GM12878 (cell line): ENCODE measurements around the gene DYNC1H1. TPM values are rescaled to one million over a fixed set of nuclear protein-coding genes. Genes with fewer than 3 reads are reported as not detected.

Source experiments
- BCL3 ChIP-seq: IDR thresholded peaks from 2 replicates; pipeline ENCODE4 v1.6.1; 2011; ENCODE audit warnings: borderline replicate concordance, low read depth, mild to moderate bottlenecking, moderate library complexity, low read length; ENCODE audit not compliant: insufficient read depth, poor library complexity, severe bottlenecking
- BRCA1 ChIP-seq: IDR thresholded peaks from 2 replicates; pipeline ENCODE4 v1.6.1; 2011; ENCODE audit warnings: low read depth, low read length, improper control_type of control experiment
- CBFB ChIP-seq: IDR thresholded peaks from 2 replicates; pipeline ENCODE4 v1.6.1; 2016; ENCODE audit warnings: antibody characterized with exemption, low read depth
- CTCF ChIP-seq, 3 experiments: IDR thresholded peaks in 2 of 3; conservative IDR thresholded peaks in 1 of 3; 2 replicates each; pipeline ENCODE4 v1.5.1; 2011; ENCODE audit warnings: low read depth in 3 of 3, low read length in 3 of 3, mild to moderate bottlenecking in 3 of 3, control low read depth in 2 of 3, moderate library complexity in 2 of 3, inconsistent platforms in 1 of 3, mixed read lengths in 1 of 3; ENCODE audit not compliant: control insufficient read depth in 2 of 3, insufficient read depth in 1 of 3; ENCODE audit errors: extremely low read depth in 1 of 3
- E4F1 ChIP-seq: fragments of 450-650 bp; IDR thresholded peaks from 2 replicates; pipeline ENCODE4 v1.6.1; 2018; ENCODE audit warnings: borderline replicate concordance, mild to moderate bottlenecking; ENCODE audit not compliant: partially characterized antibody
- EZH2 ChIP-seq: IDR thresholded peaks from 2 replicates; pipeline ENCODE4 v1.6.1; 2012; ENCODE audit warnings: low read depth, mild to moderate bottlenecking, control low read depth, inconsistent platforms, low read length, borderline replicate concordance; ENCODE audit not compliant: control insufficient read depth
- HDGF ChIP-seq: fragments of 450-650 bp; IDR thresholded peaks from 2 replicates; pipeline ENCODE4 v1.6.1; 2016; ENCODE audit warnings: antibody characterized with exemption
- JUNB ChIP-seq: IDR thresholded peaks from 2 replicates; pipeline ENCODE4 v1.6.1; 2016; ENCODE audit warnings: antibody characterized with exemption, mild to moderate bottlenecking
- KAT2A ChIP-seq: conservative IDR thresholded peaks from 2 replicates; pipeline ENCODE4 v1.6.1; 2011; ENCODE audit warnings: low read depth, low read length; ENCODE audit not compliant: control insufficient read depth
- PKNOX1 ChIP-seq: fragments of 450-650 bp; IDR thresholded peaks from 2 replicates; pipeline ENCODE4 v1.6.1; 2016; ENCODE audit warnings: mild to moderate bottlenecking
- PML ChIP-seq: IDR thresholded peaks from 2 replicates; pipeline ENCODE4 v1.6.1; 2012; ENCODE audit warnings: low read length, inconsistent platforms
- RAD51 ChIP-seq: fragments of 450-650 bp; IDR thresholded peaks from 2 replicates; pipeline ENCODE4 v1.6.1; 2016; ENCODE audit warnings: moderate library complexity, mild to moderate bottlenecking, inconsistent platforms
- RCOR1 ChIP-seq: conservative IDR thresholded peaks from 2 replicates; pipeline ENCODE4 v1.6.1; 2012; ENCODE audit warnings: low read depth, low read length, improper control_type of control experiment
- SP1 ChIP-seq: IDR thresholded peaks from one replicate; pipeline ENCODE4 v1.6.1; 2011; ENCODE audit warnings: low read depth, low read length
- STAT3 ChIP-seq: IDR thresholded peaks from 2 replicates; pipeline ENCODE4 v1.6.1; 2011; ENCODE audit warnings: low read depth, low read length, improper control_type of control experiment
- SUZ12 ChIP-seq: fragments of 200-600 bp; sonication (generic); IDR thresholded peaks from one replicate; pipeline ENCODE4 v1.6.1; 2018; ENCODE audit warnings: antibody characterized with exemption, mild to moderate bottlenecking; ENCODE audit not compliant: unreplicated experiment
- TCF12 ChIP-seq: IDR thresholded peaks from 2 replicates; pipeline ENCODE4 v1.6.1; 2011; ENCODE audit warnings: low read depth, mild to moderate bottlenecking, low read length
- YY1 ChIP-seq: IDR thresholded peaks from 2 replicates; pipeline ENCODE4 v1.6.1; 2011; ENCODE audit warnings: low read depth, mild to moderate bottlenecking, low read length
- ZBTB4 ChIP-seq: fragments of 450-650 bp; formaldehyde crosslinking; IDR thresholded peaks from 2 replicates; pipeline ENCODE4 v1.4.0; 2022; ENCODE audit warnings: mild to moderate bottlenecking, moderate library complexity
- ZZZ3 ChIP-seq: IDR thresholded peaks from 2 replicates; pipeline ENCODE4 v1.6.1; 2011; ENCODE audit warnings: low read depth; ENCODE audit not compliant: control insufficient read depth, insufficient read length
- polyA plus RNA-seq, 11 experiments: library from polyadenylated mRNA; depleted of rRNA in 4 of 11; unstranded in 6 of 11; stranded (reverse) in 5 of 11; fragments of >200 nt; fragmentation: Nextera tagmentation in 4 of 11; fragmentation: Illumina TruSeq in 1 of 11; extraction: Ambion mirVana in 4 of 11; extraction: Trizol in 1 of 11; gene quantifications; 1 replicate in 1 of 11; 2 replicates in 10 of 11; pipeline versions ENCODE4 v1.2.1 to v1.2.3, GENCODE V29; 2011 to 2016; ENCODE audit warnings: inconsistent platforms in 2 of 11, missing spikeins in 2 of 11, low read depth in 1 of 11
- total RNA-seq, 4 experiments: library from RNA; depleted of rRNA in 3 of 4; stranded (reverse); fragments of >200 nt in 3 of 4; fragmentation: Illumina TruSeq in 1 of 4; extraction: Trizol in 1 of 4; gene quantifications; 2 replicates each; pipeline versions ENCODE4 v1.2.1 to v1.2.3, GENCODE V29; 2013 to 2021

Gene DYNC1H1
- total and polyA plus RNA-seq, 10 of the 15 experiments (the other 5 are each of a cell fraction or from before 2014, with no cell fraction given): 38.4 to 291 (median 111) TPM

- no peak for TF ChIP-seq CTCF (IDR thresholded peaks at IDR 0.05 in 2 of 3, conservative IDR thresholded peaks at IDR 0.05 in 1 of 3; ENCODE audit: control insufficient read depth in 2 of 3, extremely low read depth in 1 of 3, insufficient read depth in 1 of 3, low read depth in 3 of 3, low read length in 3 of 3)
- TF ChIP-seq CBFB: no peak
- 0 out of 2 replicates have a peak, but pooled peaks have one; percentile 24 for TF ChIP-seq PML
- no peak for TF ChIP-seq BCL3
- TF ChIP-seq YY1: 0 out of 2 replicates have a peak, but pooled peaks have one; percentile 4
- no peak for TF ChIP-seq BRCA1
- TF ChIP-seq HDGF: no peak
- no peak for TF ChIP-seq EZH2
- no peak for TF ChIP-seq PKNOX1
- TF ChIP-seq RCOR1: no peak
- TF ChIP-seq JUNB: no peak
- no peak for TF ChIP-seq E4F1
- TF ChIP-seq RAD51: peak; percentile 18; the same call in 1 of the 2 replicates
- TF ChIP-seq ZZZ3: no peak
- no peak for TF ChIP-seq SP1
- TF ChIP-seq ZBTB4 (CRISPR knock-in tag): no peak
- TF ChIP-seq SUZ12: no peak
- no peak for TF ChIP-seq KAT2A
- TF ChIP-seq STAT3: no peak
- 0 out of 2 replicates have a peak, but pooled peaks have one; percentile 10 for TF ChIP-seq TCF12
Observed at GRCh38 chr14:102088012-102088792, 123.8 kb downstream of the DYNC1H1 start (continued).
